GM19099 (cell line): Measurements from ENCODE around the gene ITLN1.

Source experiments
- POLR2A ChIP-seq: IDR thresholded peaks from 3 replicates; pipeline ENCODE4 v1.6.1; 2011; ENCODE audit warnings: low read depth; ENCODE audit not compliant: insufficient read length; ENCODE audit errors: extremely low read depth

Gene ITLN1

GRCh38 chr1:160835751-160836150 lies 49.2 kb downstream of the ITLN1 start:
- no peak for TF ChIP-seq POLR2A

GRCh38 chr1:160834945-160835565 lies 49.9 kb downstream of the ITLN1 start:
- TF ChIP-seq POLR2A, result no peak

- no peak for TF ChIP-seq POLR2A
These were observed 54.4 kb downstream of the ITLN1 start for GRCh38 chr1:160830321-160831153.

GRCh38 chr1:160829766-160830165 lies 55.2 kb downstream of the ITLN1 start:
- no peak for TF ChIP-seq POLR2A

- TF ChIP-seq POLR2A, result no peak
These were observed 57.6 kb downstream of the ITLN1 start for GRCh38 chr1:160827418-160827817.

GRCh38 chr1:160826546-160826945 lies 58.4 kb downstream of the ITLN1 start:
- TF ChIP-seq POLR2A, result no peak
